Stimulated activated CD4-positive, alpha-beta T cell treated with anti-CD3 and anti-CD28 coated beads, Interleukin-2, amount 100 ng/mL, for 48 hours (primary cell): ENCODE results near the gene CMIP.
A peak's percentile ranks its signal among the peaks of the same experiment; 100 is the strongest.
"Not testable (repeated sequence)": the region's sequence is repeated elsewhere in the genome, so short reads cannot be mapped to it uniquely, and the experiment has no call there.

ENCODE experiments used
- DNase-seq, 2 donors: peaks; one replicate each; pipeline ENCODE4 v3.0.0-alpha.2; 2020

The CMIP gene

GRCh38 chr16:81675662-81676061, 231.1 kb downstream of the CMIP start:
- DNase-seq: no peak

- DNase-seq: no peak
Measured at GRCh38 chr16:81676066-81676882, 231.7 kb downstream of the CMIP start.

- no peak for DNase-seq
Measured at GRCh38 chr16:81676883-81677737, 232.5 kb downstream of the CMIP start.

GRCh38 chr16:81678326-81679095, 233.9 kb downstream of the CMIP start:
- no peak for DNase-seq

- DNase-seq: no peak
Measured at GRCh38 chr16:81679721-81680430, 235.3 kb downstream of the CMIP start.

GRCh38 chr16:81680444-81681275, 236.1 kb downstream of the CMIP start:
- DNase-seq: no peak

GRCh38 chr16:81681311-81681710, 236.7 kb downstream of the CMIP start:
- DNase-seq: no peak

GRCh38 chr16:81684242-81684837, 239.7 kb downstream of the CMIP start:
- no peak for DNase-seq

GRCh38 chr16:81684901-81685300, 240.3 kb downstream of the CMIP start:
- DNase-seq: no peak

- no peak for DNase-seq
Measured at GRCh38 chr16:81686391-81687130, 242.0 kb downstream of the CMIP start.

GRCh38 chr16:81687131-81687456, 242.5 kb downstream of the CMIP start:
- no peak for DNase-seq

GRCh38 chr16:81688182-81688581, 243.6 kb downstream of the CMIP start:
- peak in 1 of 2 donors; percentile 10 for DNase-seq

GRCh38 chr16:81688839-81689238, 244.2 kb downstream of the CMIP start:
- DNase-seq: not testable (repeated sequence)

- DNase-seq: no peak
Measured at GRCh38 chr16:81692021-81692420, 247.4 kb downstream of the CMIP start.

GRCh38 chr16:81692571-81692970, 248.0 kb downstream of the CMIP start:
- DNase-seq: no peak

- DNase-seq: no peak
Measured at GRCh38 chr16:81693041-81693743, 248.6 kb downstream of the CMIP start.

GRCh38 chr16:81693744-81694303, 249.2 kb downstream of the CMIP start:
- no peak for DNase-seq

GRCh38 chr16:81694494-81695280, 250.1 kb downstream of the CMIP start:
- DNase-seq: no peak
